Stimulated activated CD8-positive, alpha-beta memory T cell treated with anti-CD3 and anti-CD28 coated beads, Interleukin-12 subunit alpha, Interleukin-12 subunit beta, amount 100 ng/mL, for 24 hours (primary cell): ENCODE data around the gene PHC2.

Experiments
- DNase-seq: peaks from one replicate; pipeline ENCODE4 v3.0.0-alpha.2; 2020; ENCODE audit errors: extremely low read depth

PHC2 gene

DNA sequence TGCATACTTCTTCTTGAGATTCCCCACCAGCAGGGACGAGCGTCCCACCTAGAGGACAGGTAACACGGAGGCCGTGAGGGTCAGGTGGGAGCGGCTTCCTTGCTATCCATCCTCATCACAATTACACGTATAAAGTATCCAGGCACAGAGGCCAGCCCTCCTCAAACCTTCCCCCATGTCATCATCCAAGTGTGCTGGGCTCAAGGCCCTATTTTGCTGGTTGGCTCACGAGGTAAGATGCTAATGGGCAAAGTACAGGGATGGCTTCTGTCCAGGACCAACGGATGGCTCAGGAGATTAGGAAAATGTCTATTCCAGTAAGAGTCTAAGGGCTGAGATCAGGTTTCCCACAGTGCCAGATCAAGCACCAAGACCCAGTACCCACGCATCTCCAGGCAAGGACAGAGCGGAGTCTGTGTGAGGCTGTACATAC is 98.5 kb downstream of the PHC2 start:
- no peak for DNase-seq

DNA sequence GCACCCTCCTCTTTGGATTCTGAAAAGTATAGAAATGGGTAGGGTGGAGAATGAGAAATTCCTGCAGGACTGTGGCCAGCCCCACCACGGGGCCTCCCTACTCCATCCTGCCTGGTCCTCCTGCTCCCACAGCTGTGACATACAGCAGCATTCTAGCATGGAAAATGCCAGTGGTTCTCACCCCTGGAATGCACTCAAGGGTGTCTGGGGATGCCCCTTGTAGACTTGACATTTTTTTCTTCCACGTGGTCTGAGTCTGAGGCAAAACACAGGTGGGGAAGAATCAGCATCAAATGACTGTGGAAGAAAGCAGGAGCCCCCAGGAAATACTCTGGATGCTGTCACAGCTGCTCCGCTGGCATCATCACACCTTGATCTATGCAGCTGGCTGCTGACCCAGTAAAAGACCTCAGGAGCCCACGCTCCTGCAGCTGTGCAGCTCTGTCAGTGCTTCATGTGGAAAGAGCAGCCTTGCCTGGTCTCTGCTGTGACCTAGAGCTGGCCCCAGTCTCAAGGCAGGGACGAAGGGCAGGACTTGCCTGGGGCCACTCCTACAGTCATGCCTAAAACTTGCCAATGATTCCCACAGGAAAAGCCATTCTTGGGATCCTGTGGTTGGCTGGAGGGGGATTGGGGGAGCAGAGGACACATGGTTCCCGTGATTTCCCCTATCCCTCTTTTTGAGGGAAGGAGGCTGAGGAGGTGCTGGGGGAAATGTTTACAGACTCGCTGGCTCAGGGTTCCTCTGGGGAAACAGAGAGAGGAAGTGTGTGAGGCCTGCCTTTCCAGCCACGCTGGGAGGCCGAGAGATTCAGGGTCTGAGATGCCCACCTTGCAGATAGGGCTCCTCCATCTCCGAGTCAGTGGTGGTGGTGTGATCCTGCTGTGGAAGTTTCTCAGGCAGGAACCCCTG is 99.2 kb downstream of the PHC2 start:
- DNase-seq = no peak

DNA sequence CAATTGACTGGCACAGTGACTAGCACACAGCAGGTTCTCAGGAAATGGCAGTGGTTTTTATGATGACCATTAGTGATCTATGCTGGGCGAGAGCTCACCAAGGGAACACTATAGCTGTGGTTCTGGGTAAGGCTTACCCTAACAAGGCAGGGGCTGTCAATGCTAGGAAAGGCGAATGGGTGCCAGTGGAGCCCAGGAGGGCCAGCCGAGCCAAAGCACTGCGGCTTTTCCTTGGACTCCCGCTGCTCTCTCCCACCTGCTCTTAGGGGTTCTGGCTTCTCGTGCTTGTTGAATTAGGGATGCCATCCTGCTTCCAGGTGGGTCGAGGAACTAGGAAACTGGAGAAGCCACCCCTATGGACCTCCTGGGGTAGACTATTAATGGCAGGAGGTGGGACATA is 100.0 kb downstream of the PHC2 start:
- DNase-seq = no peak

- no peak for DNase-seq
Observed at GRCh38 chr1:33330361-33330890, 100.5 kb downstream of the PHC2 start.

- no peak for DNase-seq
Observed at GRCh38 chr1:33329600-33330305, 101.1 kb downstream of the PHC2 start.

GRCh38 chr1:33328817-33329216 is 102.1 kb downstream of the PHC2 start:
- DNase-seq = no peak

DNA sequence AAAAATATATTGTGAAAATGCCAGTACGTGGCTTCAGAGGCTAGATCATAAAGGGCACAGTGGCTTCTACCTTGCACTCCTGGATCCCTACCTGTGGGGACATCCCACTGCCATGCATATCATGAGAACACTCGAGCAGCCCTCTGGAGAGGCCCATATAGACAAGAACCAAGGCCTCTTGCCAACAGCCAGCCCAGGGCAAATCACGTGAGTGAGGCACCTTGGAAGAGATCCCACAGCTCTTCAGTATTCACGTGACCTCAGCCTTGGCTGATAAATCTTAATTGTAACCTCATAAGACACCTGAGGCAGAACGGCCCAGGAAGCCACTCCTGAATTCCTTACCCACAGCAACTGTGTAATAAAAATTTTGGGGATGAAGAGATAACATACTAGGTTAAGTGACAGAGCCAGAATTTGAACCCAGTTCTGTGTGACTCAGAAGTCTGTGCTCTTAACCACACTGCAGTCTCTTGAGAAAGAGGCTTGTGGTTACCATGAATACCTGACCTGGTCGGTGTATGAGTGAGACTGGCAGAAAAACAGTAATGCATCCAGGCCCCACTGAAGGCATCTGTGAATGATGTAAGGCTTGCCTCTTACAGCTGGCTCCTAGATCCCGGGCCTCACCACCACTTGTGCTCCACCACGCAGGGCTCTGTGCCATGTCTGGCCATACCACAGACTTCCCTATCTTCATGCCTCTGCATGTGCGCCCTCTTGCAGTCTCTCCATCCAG is 103.1 kb downstream of the PHC2 start:
- DNase-seq = no peak

- no peak for DNase-seq
Observed at GRCh38 chr1:33326785-33327184, 104.1 kb downstream of the PHC2 start.

GRCh38 chr1:33324677-33325575 is 106.0 kb downstream of the PHC2 start:
- no peak for DNase-seq

GRCh38 chr1:33323663-33324477 is 107.0 kb downstream of the PHC2 start:
- no peak for DNase-seq

GRCh38 chr1:33322870-33323585 is 107.9 kb downstream of the PHC2 start:
- DNase-seq = no peak

DNA sequence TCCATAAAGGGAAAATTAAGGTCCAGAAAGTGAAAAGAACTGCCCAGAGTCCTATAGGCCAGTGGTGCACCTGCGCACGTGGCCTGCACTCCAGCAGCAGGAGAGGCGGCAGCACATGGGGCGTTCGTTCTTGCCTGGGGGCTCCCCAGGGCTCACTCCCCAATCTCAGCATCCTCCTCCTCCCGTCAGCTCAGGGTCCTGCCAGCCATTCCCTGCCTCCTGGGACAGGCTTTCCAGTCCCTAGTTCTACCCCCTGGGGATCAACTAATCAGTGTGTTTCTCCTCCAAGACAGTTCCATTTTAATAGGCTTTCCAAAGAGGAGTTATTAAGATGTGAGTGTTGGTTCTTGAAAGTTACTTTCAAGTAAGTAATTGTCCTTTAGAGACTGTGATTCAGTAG is 108.8 kb downstream of the PHC2 start:
- no peak for DNase-seq

GRCh38 chr1:33321178-33321577 is 109.7 kb downstream of the PHC2 start:
- DNase-seq = no peak

DNA sequence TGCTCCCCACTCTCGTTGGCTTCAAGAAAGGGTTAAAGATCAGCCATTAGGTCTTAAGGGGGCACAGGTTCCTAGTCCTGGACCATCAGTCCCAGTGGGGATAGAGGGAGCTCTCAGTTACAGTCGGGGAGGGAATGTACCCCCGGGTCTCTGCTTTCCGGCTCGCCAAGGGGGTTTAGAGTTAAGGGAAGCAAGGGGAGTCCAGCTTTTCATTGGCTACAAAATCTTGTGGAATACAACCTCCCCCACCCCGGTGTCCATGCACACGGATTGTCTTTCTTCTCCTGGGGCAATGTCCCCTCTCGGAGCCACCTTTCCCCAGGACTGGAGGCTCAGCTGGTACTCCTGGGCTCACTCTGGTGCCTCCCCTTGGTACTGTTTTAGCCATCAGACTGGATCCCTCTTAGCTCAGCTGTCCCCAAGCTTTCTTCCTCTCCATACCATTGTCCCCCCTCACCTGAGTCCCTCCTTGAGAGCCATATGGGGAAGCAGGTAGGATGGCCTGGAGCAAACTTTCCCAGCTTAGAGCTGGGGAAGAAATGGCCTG is 110.2 kb downstream of the PHC2 start, which contains the start of gene A3GALT2:
TSS of gene A3GALT2 (minus strand) at position 480 of the 547 bp plus-strand sequence. CDS start at position 480, 0 bp downstream.
- DNase-seq = no peak

- no peak for DNase-seq
Observed at GRCh38 chr1:33319949-33320618, 110.8 kb downstream of the PHC2 start.

DNA sequence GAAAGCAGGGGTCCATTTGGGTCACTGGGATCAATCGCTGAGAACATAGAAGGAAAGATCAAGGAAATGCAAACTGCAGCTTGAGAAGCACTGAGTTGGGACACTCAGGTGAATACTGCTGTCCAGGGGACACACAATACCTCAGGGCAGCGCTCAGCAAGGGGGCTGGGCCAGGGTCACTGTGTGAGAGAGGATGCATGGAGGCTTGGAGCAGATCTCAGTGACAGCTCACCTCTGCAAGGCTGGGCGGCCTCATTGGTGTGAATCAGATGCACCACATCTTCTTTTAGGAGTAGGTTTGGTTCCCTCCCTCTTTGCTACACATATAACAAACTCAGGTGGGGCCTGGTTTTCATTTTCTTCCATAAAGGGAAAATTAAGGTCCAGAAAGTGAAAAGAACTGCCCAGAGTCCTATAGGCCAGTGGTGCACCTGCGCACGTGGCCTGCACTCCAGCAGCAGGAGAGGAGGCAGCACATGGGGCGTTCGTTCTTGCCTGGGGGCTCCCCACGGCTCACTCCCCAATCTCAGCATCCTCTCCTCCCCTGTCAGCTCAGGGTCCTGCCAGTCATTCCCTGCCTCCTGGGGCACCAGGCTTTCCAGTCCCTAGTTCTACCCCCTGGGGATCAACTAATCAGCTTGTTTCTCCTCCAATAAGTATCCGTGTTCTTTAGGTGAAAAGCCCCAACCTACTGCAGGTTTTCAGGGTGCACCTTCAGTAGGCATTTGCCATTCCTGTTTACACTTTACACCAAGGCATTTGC is 111.5 kb downstream of the PHC2 start:
- DNase-seq = no peak

DNA sequence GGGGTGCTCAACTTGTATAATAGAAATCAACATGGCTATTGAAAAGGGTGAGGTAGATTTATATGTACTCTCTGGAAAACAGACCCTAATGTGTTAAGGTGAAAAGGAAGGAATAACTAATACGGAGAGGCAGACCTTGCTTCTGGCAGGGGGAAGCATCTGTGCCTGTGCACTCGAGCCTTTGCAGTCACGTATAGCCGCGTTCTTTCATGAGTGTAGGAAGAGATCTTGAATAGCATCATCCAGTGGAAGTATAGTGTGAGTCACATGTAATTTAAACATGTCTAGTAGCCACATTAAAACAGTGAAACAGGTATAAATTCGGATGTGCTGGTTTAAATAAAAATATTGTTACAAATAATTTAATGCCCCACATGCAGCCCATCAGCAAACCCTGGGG is 112.9 kb downstream of the PHC2 start:
- no peak for DNase-seq

DNA sequence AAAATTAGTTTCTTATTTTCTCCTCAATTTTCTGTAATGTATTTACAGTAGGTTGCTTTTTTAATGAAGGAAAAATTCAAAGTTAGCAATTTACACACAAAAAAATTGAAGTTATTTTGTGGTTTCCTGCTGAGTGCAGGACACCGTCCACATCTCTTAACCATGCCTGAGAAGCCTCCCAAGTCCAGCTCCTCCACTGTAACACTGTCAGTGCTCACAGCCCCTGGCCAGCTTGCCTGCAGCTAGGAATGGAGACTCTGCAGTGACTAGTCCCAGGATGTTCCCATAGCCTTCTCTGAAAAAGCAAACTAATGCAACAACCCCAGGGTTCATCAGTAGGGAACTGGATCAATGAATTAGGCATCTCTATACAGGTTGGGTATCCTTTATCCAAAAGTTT is 113.5 kb downstream of the PHC2 start:
- DNase-seq = no peak
